ENCODE results near the gene SLC23A1.

- TF ChIP-seq POLR2AphosphoS5 (IDR thresholded peaks at IDR 0.05; ENCODE audit: low read depth, low read length) (no peak), SIN3A (IDR thresholded peaks at IDR 0.05; ENCODE audit: borderline replicate concordance, insufficient read depth, low read length) (no peak), REST (IDR thresholded peaks at IDR 0.05; ENCODE audit: insufficient read depth in 1 of 2, low read depth in 2 of 2, low read length in 2 of 2) (no peak), TAF1 (IDR thresholded peaks at IDR 0.05; ENCODE audit: borderline replicate concordance, insufficient read depth, low read length) (no peak)
Observed at GRCh38 chr5:139413963-139414362, 30.9 kb upstream of the SLC23A1 start.

All from PFSK-1 (cell line).